Measurements from ENCODE around the gene PSMG2. TPM values are rescaled to one million over a fixed set of nuclear protein-coding genes. Genes with fewer than 3 reads are reported as not detected.

Gene PSMG2
- total and polyA plus RNA-seq, 2 of the 13 experiments (the other 11 are each of a cell fraction or from before 2014, with no cell fraction given) = 53.4 to 94.8 TPM

GRCh38 chr18:12702221-12703095, at the start of gene PSMG2, which contains the start of gene CEP76 (continued):
- TF ChIP-seq IRF9 (CRISPR knock-in tag; IDR thresholded peaks at IDR 0.05; ENCODE audit: borderline replicate concordance) (no peak), ZFY (CRISPR knock-in tag; IDR thresholded peaks at IDR 0.05) (peak; percentile 93), ZNF337 (CRISPR knock-in tag; IDR thresholded peaks at IDR 0.05; ENCODE audit: borderline replicate concordance, low read depth) (0 out of 2 replicates have a peak, but pooled peaks have one; percentile 54), KDM4B (CRISPR knock-in tag; IDR thresholded peaks at IDR 0.05) (0 out of 2 replicates have a peak, but pooled peaks have one; percentile 47), ZNF768 (CRISPR knock-in tag; IDR thresholded peaks at IDR 0.05) (peak; percentile 65; the same call in 1 of the 2 replicates), ZNF614 (CRISPR knock-in tag; IDR thresholded peaks at IDR 0.05; ENCODE audit: borderline replicate concordance) (no peak; the same call in 1 of the 2 replicates), ZSCAN12 (CRISPR knock-in tag; IDR thresholded peaks at IDR 0.05) (no peak), FOXM1 (CRISPR knock-in tag; IDR thresholded peaks at IDR 0.05) (no peak), ZNF296 (CRISPR knock-in tag; conservative IDR thresholded peaks at IDR 0.05) (no peak), ZNF777 (CRISPR knock-in tag; IDR thresholded peaks at IDR 0.05) (peak; percentile 28; the same call in 1 of the 2 replicates), SAFB2 (CRISPR knock-in tag; IDR thresholded peaks at IDR 0.05; ENCODE audit: borderline replicate concordance, low read depth) (no peak), DBP (CRISPR knock-in tag; IDR thresholded peaks at IDR 0.05; ENCODE audit: not compliant biosample characterization) (no peak), NFYB (CRISPR knock-in tag; IDR thresholded peaks at IDR 0.05) (peak; percentile 26; the same call in 1 of the 2 replicates), ZNF652 (CRISPR knock-in tag; IDR thresholded peaks at IDR 0.05; ENCODE audit: borderline replicate concordance, low read depth) (no peak), PHF8 (CRISPR knock-in tag; IDR thresholded peaks at IDR 0.05) (peak; percentile 97), PAF1 (CRISPR knock-in tag; IDR thresholded peaks at IDR 0.05) (no peak), SNAPC5 (CRISPR knock-in tag; IDR thresholded peaks at IDR 0.05; ENCODE audit: borderline replicate concordance) (no peak), TP53 (CRISPR knock-in tag; conservative IDR thresholded peaks at IDR 0.05) (no peak), ZBTB4 (CRISPR knock-in tag; IDR thresholded peaks at IDR 0.05; ENCODE audit: borderline replicate concordance) (0 out of 2 replicates have a peak, but pooled peaks have one; percentile 44), ZNF441 (CRISPR knock-in tag; IDR thresholded peaks at IDR 0.05; ENCODE audit: borderline replicate concordance) (no peak; the same call in 1 of the 2 replicates), ZNF737 (CRISPR knock-in tag; IDR thresholded peaks at IDR 0.05; ENCODE audit: borderline replicate concordance) (no peak), RFX3 (CRISPR knock-in tag; IDR thresholded peaks at IDR 0.05) (no peak), ZFP36 (IDR thresholded peaks at IDR 0.05; ENCODE audit: borderline replicate concordance, low read depth, low read length, partially characterized antibody) (no peak), ATF3 (CRISPR knock-in tag; IDR thresholded peaks at IDR 0.05) (0 out of 2 replicates have a peak, but pooled peaks have one; percentile 12), RFX5 (IDR thresholded peaks at IDR 0.05; ENCODE audit: low read depth, low read length) (no peak)

Data from HepG2 (cell line).